T-cell (primary cell): Measurements from ENCODE around the gene PTH. TPM values are rescaled to one million over a fixed set of nuclear protein-coding genes. Genes with fewer than 3 reads are reported as not detected.

ENCODE experiments used
- ATAC-seq, 4 experiments: fragments of 200-7000 bp in 3 of 4; fragments of 150-1000 bp in 1 of 4; cut with Tn5 transposase; replicated peaks in 1 of 4; 1 replicate in 3 of 4; 2 replicates in 1 of 4; pipeline ENCODE4 v1.10.0; 2021; ENCODE audit warnings: moderate library complexity in 3 of 4, mild to moderate bottlenecking in 2 of 4, moderate number of reproducible peaks in 1 of 4
- CTCF ChIA-PET, 2 donors: fragments of 300-600 bp; sonication (Branson Sonifier 250); formaldehyde crosslinking; loops; one replicate each; lab custom pipeline; 2022; ENCODE audit warnings: antibody characterized with exemption in 2 of 2; lab: Charles Lee
- POLR2A ChIA-PET, 2 donors: fragments of 300-600 bp; sonication (Branson Sonifier 250); formaldehyde crosslinking; loops; one replicate each; lab custom pipeline; 2022; ENCODE audit warnings: antibody characterized with exemption in 2 of 2; lab: Charles Lee
- DNase-seq, 35 experiments: peaks; one replicate each; pipeline versions ENCODE4 v3.0.0 to v3.0.0-alpha.2; 2013 to 2023
- H3K27ac ChIP-seq: one replicate; pipeline ENCODE4 v1.5.1; 2013; ENCODE audit warnings: low read length
- H3K27me3 ChIP-seq, 2 experiments: replicated peaks in 1 of 2; 1 replicate in 1 of 2; 2 replicates in 1 of 2; pipeline versions ENCODE4 v1.6.1 to v1.7.0; 2013; ENCODE audit warnings: low read length in 1 of 2, mixed read lengths in 1 of 2; ENCODE audit not compliant: control insufficient read depth in 2 of 2, insufficient read depth in 2 of 2; ENCODE audit errors: extremely low read depth in 1 of 2
- H3K36me3 ChIP-seq, 2 donors: 1 replicate in 1 of 2; 2 replicates in 1 of 2; pipeline versions ENCODE4 v1.6.1 to v1.7.0; 2013; ENCODE audit warnings: low read length in 1 of 2; ENCODE audit not compliant: control insufficient read depth in 2 of 2, insufficient read depth in 1 of 2; ENCODE audit errors: extremely low read depth in 1 of 2
- H3K4me1 ChIP-seq, 2 experiments: 1 replicate in 1 of 2; 2 replicates in 1 of 2; pipeline versions ENCODE4 v1.6.1 to v1.7.0; 2013; ENCODE audit warnings: low read length in 2 of 2, mixed read lengths in 1 of 2; ENCODE audit not compliant: insufficient read depth in 2 of 2, control insufficient read depth in 1 of 2; ENCODE audit errors: extremely low read depth in 1 of 2
- H3K4me3 ChIP-seq, 2 donors: 1 replicate in 1 of 2; 2 replicates in 1 of 2; pipeline versions ENCODE4 v1.5.1 to v1.7.0; 2013; ENCODE audit warnings: mild to moderate bottlenecking in 2 of 2, low read length in 1 of 2, moderate library complexity in 1 of 2; ENCODE audit not compliant: control insufficient read depth in 1 of 2; ENCODE audit errors: extremely low read depth in 1 of 2
- H3K9me3 ChIP-seq: 2 replicates; pipeline ENCODE4 v1.7.0; 2013
- H3K27ac Mint-ChIP-seq, 2 donors: one replicate each; pipeline ENCODE4 v1.8.0; 2020 to 2021; ENCODE audit warnings: mild to moderate bottlenecking in 2 of 2, mixed read lengths in 2 of 2
- H3K27me3 Mint-ChIP-seq, 2 donors: one replicate each; pipeline ENCODE4 v1.8.0; 2021 to 2022; ENCODE audit warnings: mixed read lengths in 2 of 2
- H3K36me3 Mint-ChIP-seq: one replicate; pipeline ENCODE4 v1.8.0; 2021; ENCODE audit warnings: mixed read lengths
- H3K4me1 Mint-ChIP-seq, 3 donors: one replicate each; pipeline ENCODE4 v1.8.0; 2020 to 2022; ENCODE audit warnings: mixed read lengths in 3 of 3, mild to moderate bottlenecking in 1 of 3
- H3K4me3 Mint-ChIP-seq, 3 donors: one replicate each; pipeline ENCODE4 v1.8.0; 2020 to 2022; ENCODE audit warnings: mild to moderate bottlenecking in 3 of 3, mixed read lengths in 3 of 3, moderate library complexity in 3 of 3
- H3K9me3 Mint-ChIP-seq, 3 donors: one replicate each; pipeline ENCODE4 v1.8.0; 2020 to 2022; ENCODE audit warnings: mixed read lengths in 3 of 3
- WGBS: methylation state at CpG from one replicate; pipeline ENCODE4 v1.1.5; 2013; ENCODE audit warnings: missing lambda C conversion rate; ENCODE audit not compliant: insufficient coverage; 5-methylcytosine and 5-hydroxymethylcytosine counted together
- total RNA-seq, 35 experiments: library from RNA in 6 of 35; stranded (reverse) in 6 of 35; fragments of 120-200 nt in 1 of 35; gene quantifications; one replicate each; pipeline versions ENCODE4 v1.2.1 to v1.2.4 and lab custom pipeline; 2013 to 2026

The PTH gene
- total RNA-seq, 5 donors from 2014 or later (not counting 1 experiment from before 2014, with no cell fraction given) = not detected

- WGBS = no CpG with 5 or more reads among the region's 1 CpG
These were observed 6.7 kb upstream of the PTH start for GRCh38 chr11:13502492-13502891.

GRCh38 chr11:13494051-13494450 is 1.7 kb downstream of the PTH start:
- H3K4me1 Mint-ChIP-seq = no peaks in the 10 kb centered on the region
- H3K27me3 Mint-ChIP-seq = peaks cover 9 to 32% of the 10 kb centered on the region in 2 donors
- 80% methylated on average over 1 of the region's 3 CpGs for WGBS
- DNase-seq = no peak
- no peaks in the 10 kb centered on the region for H3K4me1 ChIP-seq
- H3K4me3 ChIP-seq = no peak overlapping the region
- ChIA-PET CTCF (no interaction called here), POLR2A (interaction anchor here in 1 of 2 donors (0.9 kb wide), 1 partner anchor 1114 kb away, joined by 3 read pairs; no protein-coding TSS in a partner anchor)
- H3K9me3 Mint-ChIP-seq = no peaks in the 10 kb centered on the region
- no peak overlapping the region for H3K4me3 Mint-ChIP-seq
- ATAC-seq = no peak
- no peaks in the 10 kb centered on the region for H3K9me3 ChIP-seq
- no peaks in the 10 kb centered on the region for H3K27me3 ChIP-seq
- no peaks in the 10 kb centered on the region for H3K36me3 Mint-ChIP-seq
- H3K27ac Mint-ChIP-seq = no peak overlapping the region
- H3K27ac ChIP-seq = no peak overlapping the region
- no peaks in the 10 kb centered on the region for H3K36me3 ChIP-seq

More at GRCh38 chr11:13502492-13502891, 6.7 kb upstream of the PTH start:
- Histone ChIP-seq H3K36me3 (no peaks in the 10 kb centered on the region), H3K4me3 (no peak overlapping the region), H3K9me3 (no peaks in the 10 kb centered on the region), H3K27me3 (peaks cover 0 to 3% of the 10 kb centered on the region in 2 experiments), H3K4me1 (no peaks in the 10 kb centered on the region), H3K27ac (no peak overlapping the region)
- Mint-ChIP-seq H3K27me3 (peaks cover 24 to 26% of the 10 kb centered on the region in 2 donors), H3K4me3 (no peak overlapping the region), H3K4me1 (no peaks in the 10 kb centered on the region), H3K9me3 (no peaks in the 10 kb centered on the region), H3K27ac (no peak overlapping the region), H3K36me3 (no peaks in the 10 kb centered on the region)
- no peak for ATAC-seq
- POLR2A ChIA-PET = no interaction called here
- no peak for DNase-seq
- CTCF ChIA-PET = interaction anchor here in 1 of 2 donors (0.6 kb wide), 1 partner anchor 164 kb away, joined by 3 read pairs; no protein-coding TSS in a partner anchor

- WGBS = 19% methylated on average over 3 of the region's 5 CpGs
- no peaks in the 10 kb centered on the region for H3K9me3 ChIP-seq
- POLR2A ChIA-PET = interaction anchor here in 1 of 2 donors (0.6 to 0.7 kb wide), 2 partner anchors 40 to 1273 kb away, joined by 3 to 5 read pairs; no protein-coding TSS in a partner anchor
- H3K36me3 ChIP-seq = no peaks in the 10 kb centered on the region
- H3K4me1 ChIP-seq = peaks cover 0 to 5% of the 10 kb centered on the region in 2 experiments
- Mint-ChIP-seq H3K4me3 (peak overlapping the region; percentile 64 to 74 (median 73)), H3K36me3 (no peaks in the 10 kb centered on the region), H3K4me1 (peaks cover 6 to 7% (median 6%) of the 10 kb centered on the region in 3 donors), H3K9me3 (peaks cover 0 to 4% (median 0%) of the 10 kb centered on the region in 3 donors), H3K27ac (peak overlapping the region; percentile 43 to 62), H3K27me3 (peaks cover 7 to 14% of the 10 kb centered on the region in 2 donors)
- ATAC-seq (peak; percentile 59 to 81 (median 74)), DNase-seq (peak in 15 of 35 experiments; percentile 4 to 57 (median 13))
- H3K27ac ChIP-seq = no peak overlapping the region
- peaks cover 0 to 2% of the 10 kb centered on the region in 2 experiments for H3K27me3 ChIP-seq
- peak overlapping the region; percentile 23 to 28 for H3K4me3 ChIP-seq
- CTCF ChIA-PET = interaction anchor here (0.5 to 1.3 kb wide), 20 partner anchors 10 to 1865 kb away, joined by 3 to 9 read pairs (median 4); partner anchors contain the start of gene BTBD10 (in 1 of the 2)
These were observed 8.2 kb downstream of the PTH start for GRCh38 chr11:13487661-13488030.

- Histone ChIP-seq H3K4me3 (peak overlapping the region; percentile 23 to 28), H3K9me3 (no peaks in the 10 kb centered on the region), H3K27me3 (peaks cover 0 to 2% of the 10 kb centered on the region in 2 experiments), H3K27ac (no peak overlapping the region), H3K4me1 (peaks cover 0 to 5% of the 10 kb centered on the region in 2 experiments), H3K36me3 (no peaks in the 10 kb centered on the region)
- Mint-ChIP-seq H3K36me3 (no peaks in the 10 kb centered on the region), H3K4me3 (peak overlapping the region; percentile 64 to 74 (median 73)), H3K9me3 (peaks cover 0 to 4% (median 0%) of the 10 kb centered on the region in 3 donors), H3K27ac (peak overlapping the region; percentile 43 to 62), H3K27me3 (peaks cover 9 to 16% of the 10 kb centered on the region in 2 donors), H3K4me1 (peaks cover 6 to 7% (median 6%) of the 10 kb centered on the region in 3 donors)
- DNase-seq (peak; percentile 14 to 81 (median 59)), ATAC-seq (peak; percentile 92 to 93 (median 92))
- POLR2A ChIA-PET = interaction anchor here in 1 of 2 donors (0.6 to 0.7 kb wide), 2 partner anchors 40 to 1273 kb away, joined by 3 to 5 read pairs; no protein-coding TSS in a partner anchor
- 53% methylated on average over 16 of the region's 26 CpGs for WGBS
- CTCF ChIA-PET = interaction anchor here (0.6 to 1.3 kb wide), 19 partner anchors 10 to 1865 kb away, joined by 3 to 9 read pairs (median 4); partner anchors contain the start of gene BTBD10 (in 1 of the 2)
These were observed 8.7 kb downstream of the PTH start for GRCh38 chr11:13486926-13487660.

GRCh38 chr11:13480198-13480597 is 15.6 kb downstream of the PTH start:
- Mint-ChIP-seq H3K4me3 (no peak overlapping the region), H3K4me1 (no peaks in the 10 kb centered on the region), H3K9me3 (peaks cover 0 to 11% (median 0%) of the 10 kb centered on the region in 3 donors), H3K27ac (no peak overlapping the region), H3K36me3 (no peaks in the 10 kb centered on the region), H3K27me3 (peaks cover 23 to 33% of the 10 kb centered on the region in 2 donors)
- Histone ChIP-seq H3K9me3 (no peaks in the 10 kb centered on the region), H3K27ac (no peak overlapping the region), H3K27me3 (peaks cover 0 to 8% of the 10 kb centered on the region in 2 experiments), H3K4me1 (no peaks in the 10 kb centered on the region), H3K36me3 (no peaks in the 10 kb centered on the region), H3K4me3 (no peak overlapping the region)
- POLR2A ChIA-PET = no interaction called here
- no peak for DNase-seq
- ATAC-seq = no peak
- 83% methylated on average over 8 of the region's 9 CpGs for WGBS
- CTCF ChIA-PET = no interaction called here

GRCh38 chr11:13479688-13480087 is 16.1 kb downstream of the PTH start:
- Mint-ChIP-seq H3K9me3 (peaks cover 0 to 11% (median 0%) of the 10 kb centered on the region in 3 donors), H3K27ac (no peak overlapping the region), H3K4me1 (no peaks in the 10 kb centered on the region), H3K27me3 (peaks cover 23 to 33% of the 10 kb centered on the region in 2 donors), H3K36me3 (no peaks in the 10 kb centered on the region), H3K4me3 (no peak overlapping the region)
- 100% methylated on average over 2 of the region's 3 CpGs for WGBS
- DNase-seq (no peak), ATAC-seq (no peak)
- H3K36me3 ChIP-seq = no peaks in the 10 kb centered on the region
- H3K27me3 ChIP-seq = peaks cover 0 to 8% of the 10 kb centered on the region in 2 experiments
- H3K9me3 ChIP-seq = no peaks in the 10 kb centered on the region
- no peak overlapping the region for H3K4me3 ChIP-seq
- CTCF ChIA-PET = no interaction called here
- H3K4me1 ChIP-seq = no peaks in the 10 kb centered on the region
- POLR2A ChIA-PET = interaction anchor here in 1 of 2 donors (0.6 kb wide), 1 partner anchor 77 kb away, joined by 4 read pairs; no protein-coding TSS in a partner anchor
- no peak overlapping the region for H3K27ac ChIP-seq
